GM19397 (cell line): ENCODE measurements around the gene MKS1.

Experiments
- ATAC-seq: cut with Tn5 transposase; IDR thresholded peaks from one replicate; pipeline ENCODE4 v1.9.1; 2021; ENCODE audit warnings: mild to moderate bottlenecking, moderate library complexity; ENCODE audit not compliant: unreplicated experiment

MKS1 gene

GRCh38 chr17:58245428-58246103 is 26.5 kb upstream of the MKS1 start:
- no peak for ATAC-seq

- ATAC-seq, result no peak
Observed at GRCh38 chr17:58244963-58245362, 25.9 kb upstream of the MKS1 start.

DNA sequence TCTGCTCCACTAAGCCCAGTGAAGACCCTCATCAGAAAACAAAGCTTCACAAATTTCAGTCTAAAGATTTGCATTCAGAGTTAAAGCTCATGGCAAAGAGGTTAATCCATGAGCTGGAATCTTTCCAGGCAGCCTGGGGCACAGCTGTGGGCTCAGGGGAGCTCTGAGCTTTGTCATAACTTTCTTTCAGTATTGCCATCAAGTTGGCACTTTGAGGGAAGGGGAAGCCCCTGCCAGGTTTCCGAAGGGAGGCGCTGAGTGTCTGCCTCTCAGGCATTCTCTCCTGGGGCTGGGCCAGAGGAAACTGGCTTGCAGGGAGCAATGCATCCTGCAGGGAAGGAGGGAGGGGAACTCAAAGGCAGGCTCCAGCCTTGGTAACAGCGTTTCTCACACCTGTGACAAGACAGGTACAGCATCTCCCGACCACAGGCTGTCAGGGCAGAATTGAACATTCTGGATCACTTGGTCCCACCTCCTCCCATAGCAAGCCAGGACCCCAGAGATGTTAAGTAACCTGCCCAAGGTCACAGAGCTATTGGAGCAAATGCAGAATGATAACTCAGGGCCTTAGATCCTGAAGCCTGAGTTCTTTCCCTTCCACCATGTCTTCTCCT is 23.2 kb upstream of the MKS1 start:
- no peak for ATAC-seq

DNA sequence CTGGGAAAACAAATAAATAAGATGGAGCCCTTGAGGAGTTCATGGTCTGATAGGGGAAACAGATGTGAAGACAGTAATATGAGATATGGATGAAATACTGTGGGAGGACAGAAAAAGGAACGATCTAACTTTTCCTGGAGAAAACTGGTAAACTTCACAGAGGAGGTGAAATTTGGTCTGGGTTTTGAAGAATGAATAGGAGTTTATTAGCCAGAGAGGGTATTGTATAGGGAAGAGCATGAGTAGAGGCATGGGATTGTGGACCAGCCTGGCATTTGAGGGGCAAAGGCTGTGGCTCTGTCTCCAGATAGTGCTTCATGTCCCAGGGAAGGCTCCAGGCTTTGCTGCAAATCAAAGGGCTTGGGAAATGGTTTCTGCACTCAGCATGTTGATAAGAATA is 20.9 kb upstream of the MKS1 start:
- ATAC-seq, result no peak

DNA sequence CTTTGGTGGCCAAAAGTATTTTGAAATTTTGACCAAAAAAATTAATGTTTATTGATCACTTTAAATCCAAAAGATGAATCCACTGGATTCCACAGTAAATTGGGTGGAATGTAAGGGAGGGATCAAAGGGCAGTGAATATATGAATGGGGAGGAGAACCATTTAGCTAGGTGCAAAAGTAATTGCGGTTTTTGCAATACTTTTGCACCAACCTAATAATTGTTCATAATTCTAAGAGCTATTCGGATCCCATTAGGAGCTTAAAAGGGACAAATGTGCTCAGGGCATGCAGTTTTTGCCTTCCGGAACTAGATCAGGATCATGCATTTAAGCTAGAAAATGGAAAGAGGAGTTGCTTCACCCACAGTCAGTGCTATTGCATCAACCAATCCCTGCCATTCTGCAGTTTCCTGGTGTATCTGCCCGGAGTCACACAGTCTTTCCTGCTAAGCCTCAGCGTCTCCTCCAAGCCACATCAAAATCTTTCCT is 19.1 kb upstream of the MKS1 start, which contains the start of gene LPO:
TSS of gene LPO (plus strand) at position 438 of the 488 bp plus-strand sequence. CDS start 4,396 bp downstream, outside the sequence.
- ATAC-seq, result no peak

GRCh38 chr17:58236394-58236793 is 17.3 kb upstream of the MKS1 start:
- no peak for ATAC-seq

DNA sequence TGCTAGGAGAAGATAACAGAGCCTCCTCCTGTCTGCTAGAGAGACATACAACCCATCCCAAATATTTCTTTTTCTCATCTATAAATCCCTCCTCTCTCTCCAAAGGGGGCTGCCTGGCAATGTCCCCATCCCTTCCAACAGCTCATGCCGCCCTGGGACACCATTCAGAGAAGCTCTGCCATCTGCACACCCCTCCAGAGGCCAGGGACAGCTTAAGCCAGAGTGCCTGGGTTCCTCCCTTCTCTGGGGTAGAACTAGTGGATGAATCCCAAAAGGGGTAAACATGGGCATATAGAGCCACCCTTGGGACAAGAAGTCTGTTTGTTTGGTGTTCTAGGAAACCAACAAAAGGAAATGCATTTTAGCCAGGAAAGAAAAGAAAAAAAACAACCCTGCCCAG is 16.8 kb upstream of the MKS1 start:
- ATAC-seq, result no peak

GRCh38 chr17:58234512-58234911 is 15.5 kb upstream of the MKS1 start:
- ATAC-seq, result no peak

DNA sequence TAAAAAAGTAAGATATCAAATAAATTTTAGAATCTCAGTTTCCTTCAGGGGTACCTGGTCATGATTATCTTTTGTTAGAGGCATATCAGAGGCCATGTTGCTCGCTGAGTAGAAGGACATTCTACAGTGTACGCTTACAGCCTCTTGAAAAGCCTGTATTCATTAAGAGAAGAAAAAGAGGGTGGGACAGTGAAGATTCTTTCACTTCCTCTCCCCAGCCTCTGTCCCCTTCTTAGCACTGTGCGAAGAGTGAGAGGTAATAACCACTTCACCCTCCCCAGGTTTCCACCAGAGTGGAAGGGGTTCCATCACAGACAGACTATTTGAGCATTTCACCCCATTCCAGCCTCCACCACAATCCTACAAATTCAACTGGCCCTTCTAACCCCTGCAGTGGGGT is 14.5 kb upstream of the MKS1 start:
- peak; percentile 48 for ATAC-seq

- peak; percentile 82 for ATAC-seq
Observed at GRCh38 chr17:58232707-58233156, 13.7 kb upstream of the MKS1 start.

- no peak for ATAC-seq
Observed at GRCh38 chr17:58231641-58232040, 12.6 kb upstream of the MKS1 start.

DNA sequence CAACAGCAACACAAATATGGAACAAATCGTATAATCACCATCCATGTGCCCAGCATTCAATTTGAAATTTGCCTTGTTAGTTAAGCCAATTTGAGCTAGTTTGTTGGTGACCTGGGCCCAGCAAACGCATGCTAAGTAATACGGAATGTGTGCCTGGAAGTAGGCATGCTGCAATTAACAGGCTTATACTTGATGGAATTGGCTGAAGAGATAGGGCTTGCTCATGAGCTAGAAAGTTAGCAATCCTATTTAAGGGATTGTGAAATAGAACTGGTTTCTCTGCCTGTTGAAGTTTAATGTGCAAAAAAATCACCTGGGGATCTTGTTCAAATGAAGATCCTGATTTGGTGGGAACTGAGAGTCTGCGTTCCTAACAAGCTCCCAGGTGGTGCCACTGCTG is 10.8 kb upstream of the MKS1 start:
- ATAC-seq, result no peak

- no peak for ATAC-seq
Observed at GRCh38 chr17:58229384-58229783, 10.3 kb upstream of the MKS1 start.

DNA sequence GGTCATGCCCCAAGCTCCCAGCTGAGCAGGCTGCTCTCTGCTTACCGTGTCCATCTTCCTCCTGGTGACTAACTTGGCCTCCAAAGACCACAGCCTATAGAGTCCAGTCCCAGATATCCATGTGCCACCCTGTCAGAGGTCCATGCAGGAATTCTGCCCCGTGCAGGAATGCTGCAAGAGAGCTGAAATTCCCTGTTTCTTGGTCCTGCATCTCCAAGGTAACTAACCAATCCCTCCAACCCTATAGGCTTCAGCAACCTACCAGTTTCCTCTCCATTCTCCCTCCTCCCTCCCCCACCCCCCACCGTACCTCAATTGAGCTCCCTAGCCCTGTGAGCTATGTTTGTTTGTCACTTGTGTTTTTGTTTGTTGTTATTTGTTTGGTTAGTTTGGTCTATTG is 9.6 kb upstream of the MKS1 start:
- no peak for ATAC-seq

GRCh38 chr17:58227733-58228132 is 8.7 kb upstream of the MKS1 start:
- no peak for ATAC-seq

GRCh38 chr17:58224315-58224714 is 5.3 kb upstream of the MKS1 start:
- no peak for ATAC-seq

- ATAC-seq, result no peak
Observed at GRCh38 chr17:58219789-58220183, 731 bp upstream of the MKS1 start.

GRCh38 chr17:58217766-58218165 is 1.3 kb downstream of the MKS1 start:
- no peak for ATAC-seq

GRCh38 chr17:58215685-58216084 is 3.4 kb downstream of the MKS1 start:
- no peak for ATAC-seq

DNA sequence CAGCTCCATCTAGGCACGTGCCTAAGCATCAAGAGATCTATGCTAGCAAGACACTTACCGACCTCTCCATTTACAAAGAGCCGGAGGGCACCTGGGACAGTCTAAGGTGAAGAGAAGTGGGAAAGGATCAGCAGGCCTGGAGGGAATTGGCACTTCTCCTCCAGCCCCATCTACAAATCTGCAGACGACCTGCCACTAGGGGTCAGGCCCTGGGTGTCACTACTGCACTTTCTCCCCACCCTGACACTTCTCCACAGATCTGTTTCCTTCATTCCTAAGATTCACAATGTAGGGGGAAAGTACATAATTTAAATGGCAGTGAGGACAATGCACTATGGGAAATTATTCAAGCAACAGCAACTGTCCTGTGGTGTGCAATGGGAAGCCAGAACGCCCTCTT is 8.1 kb downstream of the MKS1 start:
- ATAC-seq, result no peak

DNA sequence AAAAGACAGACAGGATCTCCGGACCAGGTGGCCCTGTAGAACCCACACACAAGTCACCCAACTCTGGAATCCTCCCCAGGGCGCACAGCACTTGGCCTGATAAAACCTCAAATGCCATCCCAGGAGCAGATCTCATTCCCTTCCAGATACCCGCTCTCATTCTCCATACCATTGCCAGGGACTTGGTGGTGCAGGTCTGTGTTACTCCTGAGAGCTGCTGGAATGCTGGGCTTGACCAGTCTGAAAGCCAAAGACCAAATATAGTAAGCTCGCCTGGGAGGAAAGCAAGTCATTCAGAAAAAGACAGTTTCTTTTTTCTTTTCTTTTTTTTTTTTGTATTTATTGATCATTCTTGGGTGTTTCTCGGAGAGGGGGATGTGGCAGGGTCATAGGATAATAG is 10.7 kb downstream of the MKS1 start:
- ATAC-seq, result no peak

GRCh38 chr17:58207451-58207850 is 11.6 kb downstream of the MKS1 start:
- no peak for ATAC-seq

DNA sequence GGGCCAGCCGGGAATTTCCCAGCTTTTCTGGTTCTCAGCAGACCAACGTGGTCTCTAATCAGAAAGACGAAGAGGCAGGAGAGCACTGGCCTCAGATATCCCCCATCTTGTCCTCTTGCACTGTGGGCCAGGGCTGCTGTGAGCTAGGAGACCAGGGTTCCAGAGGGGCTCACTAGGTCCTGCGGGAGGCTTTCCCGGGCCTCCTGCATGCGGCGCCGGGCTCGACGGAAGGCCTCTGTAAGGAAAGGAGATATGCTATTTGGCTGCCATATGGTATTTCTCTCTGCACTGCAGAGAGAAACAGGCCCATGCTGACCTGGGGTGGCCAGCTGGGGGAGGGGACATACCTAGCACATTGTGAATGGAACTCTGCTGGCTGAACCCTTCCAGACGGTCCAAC is 13.1 kb downstream of the MKS1 start:
- ATAC-seq, result no peak
